IMR-90 (cell line): ENCODE results near the gene OR10A3. TPM values are rescaled to one million over a fixed set of nuclear protein-coding genes. Genes with fewer than 3 reads are reported as not detected.
A peak's percentile ranks its signal among the peaks of the same experiment; 100 is the strongest.

Source experiments
- ATAC-seq: fragments of 200-7000 bp; cut with Tn5 transposase; 2 replicates; pipeline ENCODE4 v1.9.1; 2020; ENCODE audit warnings: low read depth, mild to moderate bottlenecking, moderate library complexity
- BruUV-seq: library from RNA; stranded (reverse); fragments of 400-500 nt; replicated peaks from 2 replicates; lab custom pipeline; 2021; lab: Mats Ljungman, UMichigan
- CTCF ChIA-PET: fragments of 300-600 bp; formaldehyde crosslinking; extraction: SDS; loops from one replicate; lab custom pipeline; 2021; ENCODE audit warnings: antibody characterized with exemption; lab: Yijun Ruan, JAX
- POLR2A ChIA-PET: fragments of 300-600 bp; sonication (Branson Sonifier 250); formaldehyde crosslinking; loops from one replicate; lab custom pipeline; 2022; ENCODE audit warnings: antibody characterized with exemption; ENCODE audit not compliant: unreplicated experiment; lab: Charles Lee
- DNase-seq: peaks from one replicate; pipeline ENCODE4 v3.0.0; 2013
- H2AFZ ChIP-seq: replicated peaks from 2 replicates; pipeline ENCODE3; 2013; ENCODE audit warnings: low read length, mild to moderate bottlenecking; ENCODE audit not compliant: poor library complexity
- H2AK5ac ChIP-seq: 2 replicates; pipeline ENCODE4 v1.6.1; 2013; ENCODE audit warnings: low read depth, low read length, inconsistent platforms
- H2AK9ac ChIP-seq: replicated peaks from 2 replicates; pipeline ENCODE3; 2013; ENCODE audit warnings: mild to moderate bottlenecking, low read depth, low read length, moderate library complexity; ENCODE audit not compliant: poor library complexity
- H2BK120ac ChIP-seq: 2 replicates; pipeline ENCODE4 v1.6.1; 2013; ENCODE audit warnings: low read depth, low read length, inconsistent platforms
- H2BK15ac ChIP-seq: 3 replicates; pipeline ENCODE4 v1.6.1; 2013; ENCODE audit warnings: low read depth, low read length, inconsistent platforms
- H2BK20ac ChIP-seq: 2 replicates; pipeline ENCODE4 v1.6.1; 2013; ENCODE audit warnings: low read depth, mild to moderate bottlenecking, inconsistent platforms, low read length, moderate library complexity
- H2BK5ac ChIP-seq: 2 replicates; pipeline ENCODE4 v1.6.1; 2013; ENCODE audit warnings: mild to moderate bottlenecking, low read depth, low read length, inconsistent platforms; ENCODE audit not compliant: poor library complexity, severe bottlenecking
- H3K14ac ChIP-seq: replicated peaks from 2 replicates; pipeline ENCODE4 v1.6.1; 2013; ENCODE audit warnings: low read depth, low read length, inconsistent platforms
- H3K18ac ChIP-seq: 2 replicates; pipeline ENCODE4 v1.6.1; 2013; ENCODE audit warnings: low read depth, low read length, control low read depth
- H3K23ac ChIP-seq: 2 replicates; pipeline ENCODE4 v1.6.1; 2013; ENCODE audit warnings: low read depth, low read length, inconsistent platforms
- H3K27ac ChIP-seq: 2 replicates; pipeline ENCODE4 v1.5.1; 2013; ENCODE audit warnings: mild to moderate bottlenecking, control low read depth, low read length; ENCODE audit not compliant: insufficient read depth
- H3K27me3 ChIP-seq: 2 replicates; pipeline ENCODE4 v1.6.1; 2013; ENCODE audit warnings: low read length; ENCODE audit not compliant: control insufficient read depth, insufficient read depth
- H3K36me3 ChIP-seq: 2 replicates; pipeline ENCODE4 v1.6.1; 2013; ENCODE audit warnings: low read length, mixed read lengths; ENCODE audit not compliant: control insufficient read depth, insufficient read depth
- H3K4ac ChIP-seq: 2 replicates; pipeline ENCODE4 v1.6.1; 2013; ENCODE audit warnings: low read depth, low read length, inconsistent platforms
- H3K4me1 ChIP-seq: 2 replicates; pipeline ENCODE4 v1.6.1; 2013; ENCODE audit warnings: low read length, mixed read lengths; ENCODE audit not compliant: control insufficient read depth, insufficient read depth
- H3K4me2 ChIP-seq: 2 replicates; pipeline ENCODE4 v1.6.1; 2013; ENCODE audit warnings: low read depth, mild to moderate bottlenecking, control low read depth, low read length, moderate library complexity
- H3K4me3 ChIP-seq: 2 replicates; pipeline ENCODE4 v1.5.1; 2013; ENCODE audit warnings: low read depth, mild to moderate bottlenecking, control low read depth, low read length, moderate library complexity; ENCODE audit not compliant: insufficient read depth
- H3K56ac ChIP-seq: 2 replicates; pipeline ENCODE4 v1.6.1; 2013; ENCODE audit warnings: low read length, inconsistent platforms; ENCODE audit not compliant: insufficient read depth; ENCODE audit errors: extremely low read depth
- H3K79me1 ChIP-seq, 2 experiments: 2 replicates each; pipeline ENCODE4 v1.6.1; 2013; ENCODE audit warnings: low read length in 2 of 2, inconsistent platforms in 1 of 2, low read depth in 1 of 2
- H3K9ac ChIP-seq: 2 replicates; pipeline ENCODE4 v1.6.1; 2013; ENCODE audit warnings: low read depth, low read length, control low read depth
- H3K9me1 ChIP-seq: 2 replicates; pipeline ENCODE4 v1.6.1; 2013; ENCODE audit warnings: low read length, inconsistent platforms; ENCODE audit not compliant: insufficient read depth
- H3K9me3 ChIP-seq: 2 replicates; pipeline ENCODE4 v1.6.1; 2013; ENCODE audit warnings: low read length; ENCODE audit not compliant: control insufficient read depth, insufficient read depth
- H4K20me1 ChIP-seq: 2 replicates; pipeline ENCODE4 v1.6.1; 2013; ENCODE audit warnings: low read length, inconsistent platforms; ENCODE audit not compliant: insufficient read depth
- H4K5ac ChIP-seq: 2 replicates; pipeline ENCODE4 v1.6.1; 2013; ENCODE audit warnings: mild to moderate bottlenecking, low read depth, low read length, control low read depth
- H4K8ac ChIP-seq, 2 experiments: 2 replicates each; pipeline ENCODE4 v1.6.1; 2013; ENCODE audit warnings: low read depth in 2 of 2, low read length in 2 of 2, control low read depth in 1 of 2, inconsistent platforms in 1 of 2
- H4K91ac ChIP-seq: 2 replicates; pipeline ENCODE4 v1.6.1; 2013; ENCODE audit warnings: low read depth, low read length, inconsistent platforms; ENCODE audit not compliant: insufficient read depth
- CEBPB ChIP-seq: IDR thresholded peaks from 2 replicates; pipeline ENCODE4 v1.6.1; 2012; ENCODE audit warnings: low read depth, low read length, improper control_type of control experiment
- FOS ChIP-seq: fragments of 150-350 bp; IDR thresholded peaks from 2 replicates; pipeline ENCODE4 v1.6.1; 2016; ENCODE audit warnings: low read depth, low read length
- MAFK ChIP-seq: IDR thresholded peaks from 2 replicates; pipeline ENCODE4 v1.6.1; 2012; ENCODE audit warnings: low read depth, low read length, improper control_type of control experiment
- MAZ ChIP-seq: IDR thresholded peaks from 2 replicates; pipeline ENCODE4 v1.6.1; 2012; ENCODE audit warnings: low read depth, mild to moderate bottlenecking, low read length, improper control_type of control experiment, moderate library complexity, borderline replicate concordance
- POLR2A ChIP-seq: IDR thresholded peaks from 2 replicates; pipeline ENCODE4 v1.6.1; 2012; ENCODE audit warnings: mild to moderate bottlenecking, low read depth, low read length
- WGBS, 2 experiments: methylation state at CpG; one replicate each; pipeline versions ENCODE4 v1.1.5 to v1.1.7; 2013; ENCODE audit warnings: missing lambda C conversion rate in 2 of 2; ENCODE audit not compliant: insufficient read length in 1 of 2; ENCODE audit errors: extremely low coverage in 2 of 2; 5-methylcytosine and 5-hydroxymethylcytosine counted together
- dilution Hi-C: fragments of 300-500 bp; cut with HindIII; formaldehyde crosslinking; loops from one replicate; pipeline ENCODE4 v1.14.3; 2018; ENCODE audit warnings: low sequenced_read_pairs; ENCODE audit not compliant: unreplicated experiment
- in situ Hi-C: fragments of 300-500 bp; cut with MboI; formaldehyde crosslinking; loops from 3 replicates; pipeline ENCODE4 v1.14.3; 2019; ENCODE audit warnings: low sequenced_read_pairs, inconsistent platforms, mixed read lengths
- intact Hi-C: fragments of 100-400 bp; cut with micrococcal nuclease; formaldehyde crosslinking; loops from 2 replicates; pipeline ENCODE4 v1.10.0; 2022
- polyA plus RNA-seq, 3 experiments: library from polyadenylated mRNA; depleted of rRNA; stranded (reverse); fragments of >200 nt; gene quantifications; 2 replicates each; pipeline ENCODE4 v1.2.3, GENCODE V29; 2012; ENCODE audit warnings: low replicate concordance in 1 of 3
- total RNA-seq: library from RNA; depleted of rRNA; stranded (reverse); fragments of >200 nt; gene quantifications from 2 replicates; pipeline ENCODE4 v1.2.3, GENCODE V29; 2012
- TF ChIP-seq, protein P1 (sequence below): fragments of 150-350 bp; IDR thresholded peaks from 2 replicates; pipeline ENCODE4 v1.6.1; 2016; ENCODE audit warnings: low read depth, mild to moderate bottlenecking, low read length, moderate library complexity, borderline replicate concordance

Gene OR10A3
- total and polyA plus RNA-seq, 2 of the 4 experiments (the other 2 are of a cell fraction) = 0.03 TPM; not detected in 1

DNA sequence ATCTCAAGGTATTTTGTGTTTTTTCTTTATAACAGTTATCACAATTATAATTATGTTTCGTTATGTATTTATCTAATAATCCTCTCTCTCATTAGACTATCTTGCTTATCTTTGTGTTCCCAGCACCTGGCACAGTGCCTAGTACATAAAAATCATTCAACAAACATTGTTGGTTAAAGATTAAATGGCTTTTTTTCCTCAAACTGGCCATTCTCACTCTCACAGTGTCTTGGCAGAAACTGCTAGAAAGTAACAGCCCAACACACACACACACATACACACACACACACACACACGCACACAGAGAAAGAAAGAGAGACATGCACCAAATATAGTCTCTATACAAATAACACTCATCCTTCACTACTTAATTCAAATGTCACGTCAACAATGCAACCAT lies 47.3 kb downstream of the OR10A3 start:
- no peak overlapping the region for H3K4me2 ChIP-seq
- peak overlapping the region in 1 of 2 experiments; percentile 17; a peak in 1 of 4 replicates for H4K8ac ChIP-seq
- H4K91ac ChIP-seq = no peak overlapping the region; the same call in 1 of the 2 replicates
- WGBS, 2 experiments = no CpG with 5 or more reads among the region's 3 CpGs
- H4K20me1 ChIP-seq = no peaks in the 10 kb centered on the region
- no peak overlapping the region for H2BK15ac ChIP-seq
- CTCF ChIA-PET = interaction anchor here (4.7 kb wide), 1 partner anchor 92 kb away, joined by 51 read pairs; the partner anchor contains the start of gene EIF3F
- no TSS peak for BruUV-seq
- H3K4me3 ChIP-seq = no peak overlapping the region
- no peak overlapping the region for H2AK9ac ChIP-seq
- ATAC-seq = no peak
- no peaks in the 10 kb centered on the region for H3K27me3 ChIP-seq
- no peaks in the 10 kb centered on the region for H3K79me1 ChIP-seq
- no peak overlapping the region; the same call in 1 of the 2 replicates for H4K5ac ChIP-seq
- H3K27ac ChIP-seq = no peak overlapping the region
- H3K14ac ChIP-seq = no peak overlapping the region
- in situ Hi-C loops (loop anchor here (5.0 to 25.0 kb wide), 3 partner anchors 98 to 332 kb away; no protein-coding TSS in a partner anchor), intact Hi-C loops (loop anchor here (5.0 to 10.0 kb wide), 3 partner anchors 73 to 319 kb away; partner anchors contain the start of gene NLRP10), dilution Hi-C loops (no loop called here)
- no peaks in the 10 kb centered on the region for H3K9me1 ChIP-seq
- H3K9me3 ChIP-seq = no peaks in the 10 kb centered on the region
- H2BK20ac ChIP-seq = peak overlapping the region; percentile 14; the same call in 1 of the 2 replicates
- H2AFZ ChIP-seq = no peak overlapping the region
- H3K4me1 ChIP-seq = peaks cover 9% of the 10 kb centered on the region
- no peak overlapping the region for H3K9ac ChIP-seq
- DNase-seq = no peak
- no peak overlapping the region for H3K23ac ChIP-seq
- H3K4ac ChIP-seq = peak overlapping the region; percentile 99; the same call in 1 of the 2 replicates
- POLR2A ChIA-PET = no interaction called here
- H3K18ac ChIP-seq = no peak overlapping the region
- H2BK120ac ChIP-seq = peak overlapping the region; percentile 4; the same call in 1 of the 2 replicates
- no peak for TF ChIP-seq POLR2A
- TF ChIP-seq, protein P1, sequence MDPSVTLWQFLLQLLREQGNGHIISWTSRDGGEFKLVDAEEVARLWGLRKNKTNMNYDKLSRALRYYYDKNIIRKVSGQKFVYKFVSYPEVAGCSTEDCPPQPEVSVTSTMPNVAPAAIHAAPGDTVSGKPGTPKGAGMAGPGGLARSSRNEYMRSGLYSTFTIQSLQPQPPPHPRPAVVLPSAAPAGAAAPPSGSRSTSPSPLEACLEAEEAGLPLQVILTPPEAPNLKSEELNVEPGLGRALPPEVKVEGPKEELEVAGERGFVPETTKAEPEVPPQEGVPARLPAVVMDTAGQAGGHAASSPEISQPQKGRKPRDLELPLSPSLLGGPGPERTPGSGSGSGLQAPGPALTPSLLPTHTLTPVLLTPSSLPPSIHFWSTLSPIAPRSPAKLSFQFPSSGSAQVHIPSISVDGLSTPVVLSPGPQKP = no peak
- no peak for TF ChIP-seq FOS
- TF ChIP-seq MAFK = no peak
- no peak for TF ChIP-seq CEBPB
- TF ChIP-seq MAZ = no peak
- no peaks in the 10 kb centered on the region for H3K36me3 ChIP-seq
- no peak overlapping the region for H3K56ac ChIP-seq
- peak overlapping the region; percentile 33 for H2BK5ac ChIP-seq
- no peak overlapping the region for H2AK5ac ChIP-seq
